Skeletal muscle cell (primary cell): Measurements from ENCODE around the gene FNBP1.

Source experiments
- DNase-seq: peaks from one replicate; pipeline ENCODE4 v3.0.0-alpha.2; 2010; ENCODE audit warnings: low read depth
- H3K4me3 ChIP-seq: 2 replicates; pipeline ENCODE4 v1.5.1; 2011; ENCODE audit warnings: low read depth, mild to moderate bottlenecking, control low read depth, low read length, moderate library complexity

The FNBP1 gene

DNA sequence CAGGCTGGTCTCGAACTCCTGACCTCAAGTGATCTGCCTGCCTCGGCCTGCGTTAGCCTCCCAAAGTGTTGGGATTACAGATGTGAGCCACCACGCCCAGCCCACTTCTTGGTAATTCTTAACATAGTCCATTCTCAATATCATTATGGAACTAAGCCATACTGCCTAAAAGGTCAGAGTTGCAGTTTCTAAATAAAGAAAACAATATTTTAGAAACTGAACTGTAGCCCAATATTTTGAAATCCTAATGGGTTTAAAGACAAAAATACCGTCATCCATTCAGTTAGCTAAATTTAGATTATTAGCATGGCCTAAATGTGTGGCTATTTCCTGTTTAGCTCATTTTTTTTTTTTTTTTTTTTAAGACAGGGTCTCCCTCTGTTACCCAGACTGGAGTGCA is 108.2 kb downstream of the FNBP1 start:
- no peak for DNase-seq
- H3K4me3 ChIP-seq, result no peak overlapping the region

DNA sequence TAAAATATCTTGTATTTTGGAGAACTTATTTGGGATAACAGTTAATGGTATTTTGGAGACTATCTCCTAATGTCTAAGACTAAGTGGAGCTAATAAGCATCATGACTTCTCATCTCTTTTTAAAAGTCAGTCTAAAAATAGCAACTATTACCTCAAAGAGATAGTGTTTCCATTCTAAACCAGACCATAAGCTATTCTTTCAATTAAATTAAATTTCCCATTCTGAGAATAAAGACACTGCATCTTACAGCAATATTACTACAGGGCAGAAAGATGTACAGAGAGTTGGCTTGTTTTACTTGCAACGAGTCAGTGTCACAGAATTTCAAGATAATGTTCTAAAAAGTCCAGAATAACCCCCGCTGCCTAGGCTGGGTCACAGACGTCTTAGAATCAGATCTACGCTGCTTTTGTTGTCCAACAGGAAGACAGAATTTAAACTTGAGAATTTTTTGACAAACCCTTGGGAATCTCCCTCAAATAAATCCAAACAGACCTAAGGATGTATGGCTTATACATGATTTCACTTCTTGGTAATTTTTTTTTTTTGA is 108.9 kb downstream of the FNBP1 start:
- DNase-seq, result no peak
- H3K4me3 ChIP-seq, result no peak overlapping the region

DNA sequence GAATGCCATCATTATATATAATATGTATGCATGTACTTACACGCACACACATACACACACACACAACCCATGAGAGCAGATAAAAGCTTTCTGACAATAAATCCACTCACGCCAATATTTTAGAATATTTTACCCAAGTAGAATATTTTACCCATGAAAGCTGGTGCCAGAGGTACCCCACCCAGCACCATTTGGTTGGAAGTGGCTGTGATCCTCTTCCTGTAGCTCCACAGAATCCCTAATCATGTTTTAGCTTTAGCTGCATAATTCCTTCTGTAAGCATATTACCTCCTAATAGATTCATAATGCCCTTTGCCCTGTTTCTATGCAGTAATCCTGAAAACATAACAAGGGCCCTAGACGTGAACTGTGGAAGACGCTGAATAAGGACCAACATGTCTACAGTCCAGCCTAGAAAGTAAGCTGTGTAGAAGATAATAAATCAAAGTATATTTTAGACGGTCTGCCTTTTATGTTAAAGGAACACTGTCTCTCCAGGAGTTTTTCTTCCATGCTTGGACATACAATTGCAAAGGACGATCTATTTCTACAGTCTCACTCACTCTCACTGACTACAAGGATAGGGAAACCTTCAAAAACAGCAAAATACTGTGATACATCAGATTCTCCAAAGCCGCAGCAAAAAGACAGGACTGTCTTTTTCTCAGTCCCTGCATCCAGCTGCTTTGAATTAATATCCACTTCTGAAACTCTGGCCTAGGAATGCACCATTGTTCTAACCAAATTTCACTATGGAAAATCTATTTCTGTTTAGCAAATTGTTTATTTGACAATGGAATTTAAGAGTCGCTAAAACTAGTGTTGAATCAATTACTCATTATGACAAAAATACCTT is 109.6 kb downstream of the FNBP1 start:
- H3K4me3 ChIP-seq, result no peak overlapping the region
- DNase-seq, result no peak

DNA sequence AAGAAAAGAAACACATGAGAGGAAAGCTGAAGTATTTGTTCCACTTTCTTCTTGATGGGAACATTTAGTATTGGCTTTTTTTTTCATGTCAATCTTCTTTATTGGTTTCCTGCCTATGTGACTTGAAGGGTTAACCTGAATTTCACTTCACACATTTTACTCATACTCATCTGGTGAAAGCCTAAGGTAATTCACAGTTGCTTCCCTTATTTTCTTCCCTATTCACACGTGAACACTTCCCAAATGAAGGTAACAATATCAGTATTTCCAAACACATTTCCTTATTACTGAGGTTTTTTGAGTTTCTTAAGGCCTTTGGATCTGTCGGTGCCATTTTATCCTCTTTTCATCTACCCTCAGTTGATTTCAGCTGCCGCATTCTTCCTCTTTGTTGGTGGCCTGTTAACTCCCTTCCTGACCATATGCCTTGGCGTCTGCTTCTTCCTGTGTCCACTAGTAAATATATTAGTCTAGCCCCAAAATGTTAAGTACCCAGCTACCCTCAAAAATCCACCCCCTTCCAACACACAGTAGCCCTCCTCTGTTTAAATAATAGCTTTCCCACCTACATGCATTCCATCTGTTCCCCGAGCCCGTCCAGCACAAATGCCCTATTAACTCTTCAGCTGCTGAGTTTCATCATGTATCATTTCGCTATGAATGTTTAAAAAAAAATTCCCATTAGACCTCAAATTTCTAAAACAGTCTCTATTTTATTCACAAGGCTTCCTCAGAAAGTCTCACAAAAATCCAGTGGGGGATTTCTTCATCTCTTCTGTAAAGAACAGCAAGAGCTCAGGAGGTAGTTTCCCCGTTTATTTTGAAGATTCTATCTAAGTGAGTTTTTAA is 110.5 kb downstream of the FNBP1 start:
- H3K4me3 ChIP-seq, result no peak overlapping the region
- DNase-seq, result peak; percentile 4

DNA sequence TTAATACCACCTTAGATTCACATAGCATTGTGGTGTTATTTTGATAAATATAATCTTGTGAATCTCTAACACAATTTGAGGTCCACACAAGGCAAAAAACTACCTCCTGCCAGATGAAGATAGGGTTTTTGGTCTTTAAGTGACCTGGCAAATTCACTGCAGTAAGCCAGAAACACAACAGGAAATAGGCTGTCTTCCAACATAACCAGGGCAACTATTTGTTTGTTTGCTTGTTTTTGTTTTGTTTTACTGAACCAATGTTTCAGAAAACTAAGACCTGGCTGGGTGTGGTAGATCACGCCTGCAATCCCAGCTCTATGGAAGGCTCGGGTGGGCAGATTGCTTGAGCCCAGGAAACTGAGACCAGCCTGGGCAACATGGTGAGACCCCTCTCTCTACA is 112.2 kb downstream of the FNBP1 start:
- H3K4me3 ChIP-seq, result no peak overlapping the region
- DNase-seq, result no peak

DNA sequence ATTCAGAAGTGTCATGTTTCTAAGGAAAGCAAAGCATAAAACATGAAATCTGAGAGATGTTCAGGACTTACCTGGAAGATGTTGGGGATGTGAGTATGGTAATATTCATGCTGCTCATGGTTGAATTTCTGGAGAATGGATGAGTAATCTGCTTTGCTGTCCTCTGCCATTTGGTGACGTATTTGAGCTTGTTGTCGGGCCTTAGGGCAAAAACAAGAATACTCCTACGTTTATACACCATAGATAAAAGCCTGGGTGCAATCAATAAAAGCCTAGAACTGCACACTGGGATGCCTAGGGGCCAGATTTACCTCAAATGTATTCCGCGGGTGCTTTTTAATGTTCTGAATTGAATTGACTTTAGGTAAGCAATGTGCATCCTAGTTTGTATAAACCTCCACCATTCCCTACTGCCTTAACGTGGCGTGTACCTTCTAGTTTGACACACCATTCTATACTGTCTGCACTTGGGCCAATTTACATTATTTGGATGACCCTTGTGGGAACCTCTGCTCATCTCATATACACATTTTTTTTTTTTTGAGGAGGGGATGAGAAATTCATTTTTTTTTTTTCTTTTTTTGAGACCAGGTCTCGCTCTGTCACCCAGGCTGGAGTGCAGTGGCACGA is 113.4 kb downstream of the FNBP1 start:
- no peak for DNase-seq
- no peak overlapping the region for H3K4me3 ChIP-seq

DNA sequence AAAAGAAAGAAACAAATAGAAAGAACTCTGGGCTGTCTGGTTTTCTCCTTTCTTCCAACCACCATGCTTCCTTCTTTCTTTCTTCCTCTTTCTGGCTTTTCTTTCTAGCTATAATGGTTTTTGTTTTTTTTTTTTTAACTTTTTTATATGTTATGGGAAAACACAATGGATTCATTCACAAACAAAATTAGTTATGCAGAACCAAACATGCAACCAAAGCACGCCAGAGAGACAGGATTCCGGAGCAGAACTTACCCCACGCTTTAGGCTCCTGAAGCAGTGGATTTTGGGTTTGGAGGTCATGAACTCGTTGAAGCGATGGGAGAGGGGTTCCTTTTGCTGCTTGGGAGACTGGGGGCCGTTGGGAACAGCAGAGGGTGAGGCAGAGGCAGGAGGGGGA is 119.4 kb downstream of the FNBP1 start:
- H3K4me3 ChIP-seq, result no peak overlapping the region
- DNase-seq, result no peak

DNA sequence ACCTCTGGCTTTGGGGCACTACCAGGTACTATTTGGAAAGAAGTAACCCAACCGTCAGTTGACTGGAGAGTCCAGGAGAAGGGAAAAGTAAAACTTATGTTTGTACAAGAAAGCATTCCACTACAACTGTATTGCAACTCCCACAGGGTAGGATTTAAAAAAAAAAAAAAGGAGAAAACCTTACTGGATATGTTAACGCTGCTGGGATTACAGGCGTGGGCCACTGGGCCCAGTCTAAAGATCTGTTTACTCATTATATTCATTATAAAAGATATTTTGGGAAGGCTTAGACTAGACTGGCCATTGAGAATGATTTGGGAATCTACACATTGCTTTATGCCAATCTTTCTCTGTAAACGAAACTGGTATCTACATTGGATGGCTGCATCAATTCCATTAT is 121.1 kb downstream of the FNBP1 start:
- DNase-seq, result no peak
- H3K4me3 ChIP-seq, result no peak overlapping the region

DNA sequence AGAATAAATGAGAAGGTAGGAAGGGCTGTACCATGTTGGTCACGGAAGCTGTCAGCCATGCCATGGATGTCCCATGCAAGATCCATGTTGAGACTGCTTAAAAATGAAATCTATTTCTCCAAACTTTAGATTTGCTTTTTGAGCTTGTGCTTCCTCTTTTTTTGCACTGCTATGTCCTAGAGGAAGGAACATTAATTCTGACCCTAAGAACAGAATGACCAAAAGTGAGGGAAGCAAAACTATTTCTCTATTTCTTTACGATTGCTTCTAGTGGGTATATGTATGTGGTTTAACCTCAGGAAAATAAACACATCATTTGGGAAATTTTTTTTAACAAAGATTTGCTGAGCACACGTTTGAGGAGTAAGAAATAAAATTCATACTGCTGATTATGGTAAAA is 123.1 kb downstream of the FNBP1 start:
- no peak for DNase-seq
- H3K4me3 ChIP-seq, result no peak overlapping the region

DNA sequence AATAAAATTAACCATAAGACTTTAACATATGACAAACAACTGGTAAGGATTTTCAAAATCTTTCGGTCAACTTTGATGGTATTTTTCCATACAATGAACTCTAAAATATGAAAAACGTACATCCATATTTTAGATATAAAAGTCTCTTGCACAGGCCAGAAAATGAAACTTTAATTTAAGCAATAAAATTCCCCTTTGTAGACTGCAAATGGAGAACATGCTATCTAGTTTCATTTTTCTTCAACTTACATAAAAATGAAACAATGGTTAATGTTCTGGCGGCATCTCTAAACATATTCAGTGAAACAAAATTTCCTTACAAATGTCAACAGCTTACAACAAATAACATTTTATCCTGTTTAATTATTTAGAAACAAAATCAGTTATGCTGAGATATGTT is 123.7 kb downstream of the FNBP1 start:
- H3K4me3 ChIP-seq, result no peak overlapping the region
- no peak for DNase-seq

DNA sequence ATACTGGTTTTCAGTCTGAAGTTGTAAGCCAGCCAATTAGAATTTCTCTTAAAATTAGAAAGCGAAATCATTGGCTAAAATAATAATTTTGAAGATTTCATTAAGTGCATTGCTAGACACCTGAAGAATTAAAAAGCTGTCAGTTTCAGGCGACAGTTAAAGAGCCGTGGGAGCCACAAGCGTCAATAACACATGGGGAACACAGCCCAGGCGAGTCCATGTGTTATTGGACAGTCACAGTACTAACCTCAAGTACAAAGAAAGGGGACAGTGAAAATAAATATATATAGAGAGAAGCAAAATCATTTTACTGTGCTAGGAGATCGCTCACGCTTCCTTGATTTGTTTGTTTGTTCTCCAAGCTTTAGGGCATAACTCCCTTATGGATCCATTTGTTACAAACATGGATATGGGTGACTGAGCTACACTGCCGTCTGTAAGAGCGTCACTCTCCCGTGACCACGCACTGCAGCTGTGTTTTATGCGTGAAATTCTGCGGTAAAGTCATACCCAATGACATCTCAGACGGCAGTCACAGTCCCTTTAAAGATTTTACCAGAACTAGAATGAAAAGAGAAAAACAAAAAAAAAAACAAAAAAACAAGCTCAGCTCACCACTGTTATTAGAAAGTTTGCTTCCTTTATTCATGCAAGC is 124.6 kb downstream of the FNBP1 start:
- no peak for DNase-seq
- H3K4me3 ChIP-seq, result no peak overlapping the region

DNA sequence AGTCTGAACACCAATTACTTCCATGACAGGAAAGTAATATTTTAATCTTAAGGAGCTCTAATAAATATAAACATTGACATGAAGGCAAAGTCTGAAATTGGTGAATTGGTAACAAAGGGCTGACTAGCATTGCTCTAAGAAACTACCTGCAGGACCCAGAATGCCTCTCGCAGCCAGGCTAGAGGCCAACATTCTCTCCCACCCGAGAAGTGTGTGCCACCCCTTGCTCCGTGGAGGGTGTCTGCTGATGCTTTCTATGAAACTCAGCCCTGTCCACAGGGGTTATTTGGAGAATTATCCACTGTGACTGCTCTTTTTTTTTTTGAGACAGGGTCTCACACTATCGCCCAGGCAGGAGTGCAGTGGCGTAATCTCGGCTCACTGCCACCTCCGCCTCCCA is 126.3 kb downstream of the FNBP1 start:
- no peak for DNase-seq
- H3K4me3 ChIP-seq, result no peak overlapping the region

DNA sequence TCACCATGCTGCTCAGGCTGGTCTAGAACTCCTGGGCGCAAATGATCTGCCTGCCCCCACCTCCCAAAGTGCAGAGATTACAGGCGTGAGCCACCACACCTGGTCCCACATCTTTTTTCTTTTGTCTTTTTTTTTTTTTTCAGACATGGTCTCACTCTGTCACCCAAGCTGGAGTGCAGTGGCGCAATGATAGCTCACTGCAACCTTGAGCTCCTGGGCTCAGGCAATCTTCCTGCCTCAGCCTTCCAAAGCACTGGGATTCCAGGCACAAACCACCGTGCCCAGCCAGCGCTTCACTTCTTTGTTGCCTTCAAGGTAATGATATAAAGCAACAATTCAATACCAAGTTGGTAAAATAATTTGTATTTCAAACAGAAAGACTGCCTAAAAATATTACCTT is 128.9 kb downstream of the FNBP1 start:
- DNase-seq, result no peak
- H3K4me3 ChIP-seq, result no peak overlapping the region

DNA sequence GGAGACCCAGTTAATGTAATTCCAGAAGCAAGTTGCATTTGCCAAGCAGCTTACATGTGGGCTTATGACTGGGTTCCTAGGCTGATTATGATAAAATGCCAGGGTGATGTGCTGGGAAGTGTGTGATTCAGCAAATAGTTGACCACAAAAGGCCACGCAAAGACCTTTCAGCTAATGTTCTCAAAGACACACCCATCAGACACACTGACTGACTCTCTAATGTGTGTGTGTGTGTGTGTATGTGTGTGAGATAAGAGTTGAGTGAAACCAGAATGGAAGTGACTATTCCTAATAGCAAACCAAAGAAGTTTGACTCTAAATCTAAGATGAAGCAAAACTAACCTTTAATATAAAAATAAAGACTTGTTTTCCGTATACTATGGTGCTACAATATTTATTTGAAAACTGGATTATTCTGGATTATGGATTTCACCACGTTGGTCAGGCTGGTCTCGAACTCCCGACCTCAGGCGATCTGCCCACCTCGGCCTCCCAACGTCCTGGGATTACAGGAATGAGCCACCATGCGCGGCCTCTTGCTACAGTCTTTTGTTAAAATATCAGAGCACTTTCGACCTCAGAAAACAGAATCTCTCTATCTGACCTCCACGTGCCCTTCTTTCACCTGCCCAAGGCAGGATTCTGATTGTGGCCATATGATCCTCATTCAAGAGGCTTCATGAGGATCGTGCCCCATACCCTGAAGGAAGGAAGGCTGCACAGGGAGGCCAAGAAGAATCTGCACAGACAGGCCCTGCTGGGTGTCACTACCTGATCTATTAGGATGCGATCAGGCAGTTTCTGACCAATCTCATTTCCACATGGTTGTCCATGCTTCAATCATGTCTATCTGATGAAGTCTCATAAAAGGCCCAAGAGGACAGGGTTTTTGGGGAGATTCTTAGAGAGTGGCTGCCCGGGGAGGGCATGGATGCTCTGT is 132.1 kb downstream of the FNBP1 start:
- no peak overlapping the region for H3K4me3 ChIP-seq
- DNase-seq, result peak; percentile 99

DNA sequence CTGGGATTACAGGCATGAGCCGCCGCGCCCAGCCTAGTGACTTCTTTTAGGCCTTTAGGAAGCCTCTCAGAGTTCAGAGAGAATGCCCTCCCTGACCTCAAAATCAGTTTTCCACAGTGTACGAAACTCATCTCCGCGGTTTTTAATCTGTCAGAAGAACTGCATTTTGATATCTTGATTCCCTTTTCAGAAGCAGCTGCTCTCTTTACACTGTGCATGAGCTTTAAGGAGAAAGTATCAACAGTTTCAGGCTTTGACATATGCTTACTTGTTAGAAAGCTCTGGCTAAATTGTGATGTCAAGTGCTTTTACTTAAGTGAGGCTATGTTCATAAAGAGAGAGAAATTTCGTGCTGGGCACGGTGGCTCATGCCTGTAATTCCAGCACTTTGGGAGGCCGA is 133.1 kb downstream of the FNBP1 start:
- no peak overlapping the region for H3K4me3 ChIP-seq
- no peak for DNase-seq

DNA sequence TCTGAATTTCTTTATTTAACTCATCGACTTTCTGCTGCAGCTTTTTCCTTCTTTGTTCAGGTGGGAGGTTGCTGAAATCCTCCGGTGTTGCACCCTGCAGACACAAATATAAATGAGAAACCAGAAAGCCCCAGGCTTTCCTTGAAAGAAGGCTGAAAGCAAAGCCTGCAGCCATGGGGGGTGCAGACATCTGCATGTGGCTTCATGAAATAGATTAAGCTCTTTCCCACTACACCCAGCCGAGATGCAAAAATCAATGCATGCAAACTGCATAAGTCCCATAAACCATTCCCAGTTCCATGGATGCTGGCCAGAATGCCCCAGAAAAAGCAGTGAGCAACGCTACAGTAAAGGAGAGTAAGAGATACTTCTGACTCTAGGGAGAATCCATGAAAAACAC is 134.1 kb downstream of the FNBP1 start:
- DNase-seq, result no peak
- no peak overlapping the region for H3K4me3 ChIP-seq

DNA sequence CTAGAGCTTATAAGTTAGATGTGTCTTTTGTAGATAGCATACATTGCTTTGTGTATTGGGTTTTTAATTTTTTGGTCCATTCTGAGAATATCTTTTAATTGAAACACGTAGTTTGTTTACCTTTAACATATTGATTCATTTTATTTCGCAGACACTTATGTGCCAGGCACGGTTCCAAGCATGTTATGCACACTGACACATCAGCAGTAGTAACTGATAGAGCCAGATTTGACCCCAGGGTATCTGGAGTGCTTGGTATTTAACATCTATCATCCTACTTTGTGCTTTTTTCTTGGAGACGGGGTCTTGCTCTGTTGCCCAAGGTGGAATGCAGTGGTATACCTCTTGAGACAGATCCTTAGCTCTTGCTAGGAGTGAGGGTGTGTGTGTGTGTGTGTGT is 135.8 kb downstream of the FNBP1 start:
- no peak for DNase-seq
- H3K4me3 ChIP-seq, result no peak overlapping the region

DNA sequence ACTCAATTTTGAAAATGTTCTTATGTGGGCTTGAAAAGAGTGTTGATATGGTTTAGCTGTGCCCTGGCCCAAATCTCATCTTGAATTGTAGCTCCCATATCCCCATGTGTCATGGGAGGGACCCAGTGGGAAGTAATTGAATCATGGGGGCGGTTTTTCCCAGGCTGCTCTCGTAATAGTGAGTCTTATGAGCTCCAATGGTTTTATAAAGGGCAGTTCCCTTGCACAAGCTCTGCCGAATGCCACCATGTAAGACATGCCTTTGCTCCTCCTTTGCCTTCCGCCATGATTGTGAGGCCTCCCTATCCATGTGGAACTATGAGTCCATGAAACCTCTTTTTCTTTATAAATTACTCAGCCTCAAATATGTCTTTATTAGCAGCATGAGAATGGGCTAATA is 136.7 kb downstream of the FNBP1 start:
- DNase-seq, result no peak
- H3K4me3 ChIP-seq, result no peak overlapping the region

DNA sequence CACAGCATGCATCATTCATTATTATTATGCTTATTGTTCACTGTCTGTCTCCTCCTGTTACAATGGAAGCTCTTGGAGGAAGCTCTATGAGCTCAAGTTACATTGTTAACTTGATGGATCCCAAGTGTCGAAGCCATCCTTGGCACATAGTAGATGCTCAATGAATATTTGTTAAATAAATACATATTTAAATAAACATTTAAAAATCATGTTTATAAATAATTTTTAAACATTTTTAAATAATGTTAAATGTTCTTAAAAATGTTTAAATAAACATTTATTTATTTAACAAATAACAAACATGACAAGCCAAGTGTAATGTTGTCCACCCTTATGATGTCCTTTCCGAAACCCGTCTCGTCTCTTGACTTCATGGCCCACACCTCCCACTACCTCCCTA is 138.3 kb downstream of the FNBP1 start:
- H3K4me3 ChIP-seq, result no peak overlapping the region
- no peak for DNase-seq
